ENCODE results near the gene SVBP. TPM values are rescaled to one million over a fixed set of nuclear protein-coding genes. Genes with fewer than 3 reads are reported as not detected.

Gene SVBP
- polyA plus RNA-seq, 1 donor (not counting 4 experiments of a cell fraction or from before 2014, with no cell fraction given): 15.5 TPM

DNA sequence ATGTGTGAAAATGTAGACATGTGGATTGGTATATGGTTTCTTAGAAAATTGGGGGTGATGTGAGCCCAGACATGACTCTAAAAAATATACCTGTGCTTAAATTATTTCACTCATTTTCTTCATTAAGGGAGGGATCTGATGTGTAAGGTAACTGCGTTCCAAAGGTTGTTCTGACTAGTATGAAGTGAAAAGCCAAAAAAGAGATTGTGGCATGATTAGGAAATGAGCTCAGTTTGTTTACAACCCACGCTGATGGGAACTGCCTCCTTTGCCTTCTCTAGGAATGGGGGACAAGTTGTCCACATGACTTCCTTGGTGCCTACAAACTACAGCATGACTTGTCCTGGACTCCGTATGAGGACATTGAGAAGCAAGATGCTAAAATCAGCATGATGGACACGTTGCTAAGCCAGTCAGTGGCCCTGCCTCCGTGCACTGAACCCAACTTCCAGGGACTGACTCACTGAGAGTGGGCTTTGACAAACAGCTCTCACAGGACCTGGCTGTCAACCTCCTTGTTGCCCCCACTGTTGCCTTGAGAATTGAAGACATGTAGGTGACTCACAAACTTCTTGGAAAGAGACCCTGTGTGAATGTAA is 42.2 kb downstream of the SVBP start:
- Histone ChIP-seq H3K36me3 (ENCODE audit: control insufficient read depth in 2 of 2, extremely low read depth in 1 of 2, insufficient read depth in 2 of 2, low read length in 2 of 2) (peaks cover 12 to 34% of the 10 kb centered on the region in 2 experiments), H2AFZ (ENCODE audit: control insufficient read depth, low read length) (no peak overlapping the region), H3K9me1 (ENCODE audit: control insufficient read depth, extremely low read depth, insufficient read depth, low read length) (no peaks in the 10 kb centered on the region), H3K9me3 (ENCODE audit: control insufficient read depth, low read depth, low read length) (no peaks in the 10 kb centered on the region), H3K4me1 (ENCODE audit: control insufficient read depth, extremely low read depth, insufficient read depth, low read length) (no peaks in the 10 kb centered on the region), H3K79me2 (ENCODE audit: control insufficient read depth, insufficient read depth, low read length) (peaks cover 8% of the 10 kb centered on the region), H3K9ac (ENCODE audit: control insufficient read depth, extremely low read depth, insufficient read depth, low read length) (no peak overlapping the region), H3K27me3 (ENCODE audit: control insufficient read depth, extremely low read depth, insufficient read depth, low read length) (no peaks in the 10 kb centered on the region), H3K4me2 (ENCODE audit: control insufficient read depth, extremely low read depth, insufficient read depth, low read depth, low read length) (no peak overlapping the region), H3K4me3 (ENCODE audit: control insufficient read depth in 2 of 3, extremely low read depth in 1 of 3, insufficient read depth in 2 of 3, low read depth in 1 of 3, low read length in 3 of 3) (no peak overlapping the region), H3K27ac (ENCODE audit: control insufficient read depth, insufficient read depth, low read length) (no peak overlapping the region), H4K20me1 (ENCODE audit: control insufficient read depth, extremely low read depth, insufficient read depth, low read length) (no peaks in the 10 kb centered on the region)
- no peak for DNase-seq (ENCODE audit: low read depth, low spot score)
- dilution Hi-C loops (cut with MboI; ENCODE audit: extremely low pct_ligation_motif_present, low sequenced_read_pairs): no loop called here
- FAIRE-seq: no peak
- TF ChIP-seq CTCF (optimal IDR thresholded peaks at IDR 0.05 in 1 of 3, IDR thresholded peaks at IDR 0.05 in 1 of 3, conservative IDR thresholded peaks at IDR 0.05 in 1 of 3; ENCODE audit: extremely low read depth in 1 of 3, insufficient read depth in 2 of 3, low read length in 3 of 3): no peak
- no peak for TF ChIP-seq EZH2 (IDR thresholded peaks at IDR 0.05; ENCODE audit: low read length)

DNA sequence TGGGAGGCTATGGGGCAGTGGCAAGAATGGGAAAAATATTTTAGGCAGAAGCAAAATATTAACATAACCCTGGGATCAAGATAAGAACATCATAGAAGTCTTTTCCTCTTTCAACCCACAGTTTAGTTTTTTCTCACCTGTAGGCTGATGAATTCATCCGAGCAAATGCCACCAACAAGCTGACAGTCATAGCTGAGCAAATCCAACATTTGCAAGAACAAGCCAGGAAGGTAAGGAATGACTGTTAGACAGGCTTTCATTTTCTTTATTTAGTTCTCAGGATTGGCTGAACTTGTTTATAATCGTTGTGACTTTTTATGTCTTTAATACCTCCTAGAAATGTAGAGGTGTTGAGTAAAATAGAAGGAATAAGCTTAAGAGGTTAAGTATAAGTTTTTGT is 43.8 kb downstream of the SVBP start:
- dilution Hi-C loops (cut with MboI; ENCODE audit: extremely low pct_ligation_motif_present, low sequenced_read_pairs): no loop called here

More for the DNA sequence above, 43.8 kb downstream of the SVBP start:
- H3K9me3 ChIP-seq (ENCODE audit: control insufficient read depth, low read depth, low read length): no peaks in the 10 kb centered on the region
- no peak overlapping the region for H3K9ac ChIP-seq (ENCODE audit: control insufficient read depth, extremely low read depth, insufficient read depth, low read length)
- H3K27me3 ChIP-seq (ENCODE audit: control insufficient read depth, extremely low read depth, insufficient read depth, low read length): no peaks in the 10 kb centered on the region
- no peak overlapping the region for H2AFZ ChIP-seq (ENCODE audit: control insufficient read depth, low read length)
- no peak overlapping the region for H3K4me3 ChIP-seq (ENCODE audit: control insufficient read depth in 2 of 3, extremely low read depth in 1 of 3, insufficient read depth in 2 of 3, low read depth in 1 of 3, low read length in 3 of 3)
- no peak overlapping the region for H3K4me2 ChIP-seq (ENCODE audit: control insufficient read depth, extremely low read depth, insufficient read depth, low read depth, low read length)
- no peak for DNase-seq (ENCODE audit: low read depth, low spot score)
- no peak overlapping the region for H3K27ac ChIP-seq (ENCODE audit: control insufficient read depth, insufficient read depth, low read length)
- no peak for TF ChIP-seq CTCF (optimal IDR thresholded peaks at IDR 0.05 in 1 of 3, IDR thresholded peaks at IDR 0.05 in 1 of 3, conservative IDR thresholded peaks at IDR 0.05 in 1 of 3; ENCODE audit: extremely low read depth in 1 of 3, insufficient read depth in 2 of 3, low read length in 3 of 3)
- TF ChIP-seq EZH2 (IDR thresholded peaks at IDR 0.05; ENCODE audit: low read length): no peak
- FAIRE-seq: no peak
- H3K9me1 ChIP-seq (ENCODE audit: control insufficient read depth, extremely low read depth, insufficient read depth, low read length): no peaks in the 10 kb centered on the region
- H3K79me2 ChIP-seq (ENCODE audit: control insufficient read depth, insufficient read depth, low read length): peaks cover 18% of the 10 kb centered on the region
- H3K4me1 ChIP-seq (ENCODE audit: control insufficient read depth, extremely low read depth, insufficient read depth, low read length): no peaks in the 10 kb centered on the region
- peaks cover 12 to 27% of the 10 kb centered on the region in 2 experiments for H3K36me3 ChIP-seq (ENCODE audit: control insufficient read depth in 2 of 2, extremely low read depth in 1 of 2, insufficient read depth in 2 of 2, low read length in 2 of 2)
- H4K20me1 ChIP-seq (ENCODE audit: control insufficient read depth, extremely low read depth, insufficient read depth, low read length): no peaks in the 10 kb centered on the region
